GOT3 (cell line): ENCODE data around the gene TLR9.

Source experiments
- DNase-seq: peaks from one replicate; lab custom pipeline; 2025; ENCODE audit warnings: mixed read lengths; lab: John Stamatoyannopoulos, UW

TLR9 gene

GRCh38 chr3:52231502-52232278, 6.2 kb upstream of the TLR9 start:
- DNase-seq: no peak

DNA sequence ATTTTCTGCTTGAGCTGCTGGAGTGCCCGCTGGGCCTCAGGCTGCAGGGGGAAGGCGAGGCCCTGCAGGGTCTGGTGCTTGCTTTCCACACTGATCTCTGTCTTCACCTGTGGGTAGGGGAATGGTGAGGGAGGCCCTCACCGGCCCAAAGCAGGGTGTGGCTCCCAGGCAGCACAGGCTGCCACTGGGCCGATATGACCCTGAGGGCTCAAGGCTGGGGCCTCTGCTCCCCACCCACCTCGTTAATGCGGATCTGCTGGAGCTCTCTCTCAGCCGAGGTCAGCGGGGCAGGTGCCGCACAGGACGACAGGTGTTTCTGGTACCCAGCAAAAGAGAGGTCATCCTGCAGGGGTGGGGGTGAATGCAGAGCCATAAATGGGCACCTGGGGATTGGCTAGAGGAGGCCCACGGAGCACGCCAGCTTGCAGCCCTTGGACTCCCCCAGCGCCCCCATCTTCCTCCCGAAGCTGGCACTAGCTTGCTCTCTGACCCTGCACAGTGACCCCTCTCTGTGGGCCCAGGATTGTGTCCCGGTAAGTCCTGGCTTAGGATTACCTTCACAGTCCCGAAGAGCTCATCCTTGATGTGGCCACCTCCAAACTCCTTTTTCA, 5.5 kb upstream of the TLR9 start:
- DNase-seq: no peak

DNA sequence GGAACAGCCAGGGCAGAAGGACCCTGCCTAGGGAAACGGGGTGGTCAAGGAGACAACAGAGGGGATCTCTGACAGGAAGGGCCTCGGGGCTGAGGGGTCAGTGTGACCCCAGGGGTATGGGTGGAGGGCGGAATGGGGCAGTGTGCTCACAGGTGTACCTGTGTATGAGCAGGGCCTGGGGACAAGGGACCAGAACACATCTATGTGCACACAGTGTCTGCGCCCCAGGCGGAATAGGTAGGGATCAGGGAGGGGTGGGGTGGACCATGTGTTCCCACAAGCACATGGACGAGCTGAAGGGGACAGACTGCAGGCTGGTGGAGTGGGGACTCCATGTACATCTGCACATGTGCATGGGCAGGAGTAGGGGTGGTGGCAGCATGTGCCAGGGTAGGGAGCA, 5.0 kb upstream of the TLR9 start:
- DNase-seq: no peak

DNA sequence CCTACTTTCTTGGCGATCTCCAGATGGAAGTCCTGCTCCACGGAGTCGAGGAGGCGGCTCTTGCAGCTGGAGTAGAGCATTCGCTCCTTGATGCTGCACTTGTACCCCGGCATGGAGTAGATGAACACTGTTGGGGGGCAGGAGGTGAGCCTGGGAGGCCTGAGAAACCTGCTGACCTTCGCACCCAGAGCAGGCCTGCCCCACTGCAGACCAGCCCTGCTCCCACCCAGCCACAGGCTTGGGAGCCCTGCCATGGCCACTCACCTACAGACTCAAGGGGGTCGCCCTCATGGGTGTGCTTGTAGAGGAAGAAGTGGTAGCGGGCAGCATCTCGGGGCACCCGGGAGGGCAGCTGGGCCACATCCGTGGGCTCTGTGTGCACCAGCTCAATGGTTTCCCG, 4.2 kb upstream of the TLR9 start:
- no peak for DNase-seq

GRCh38 chr3:52228751-52229291, 3.4 kb upstream of the TLR9 start:
- no peak for DNase-seq

GRCh38 chr3:52228266-52228665, 2.8 kb upstream of the TLR9 start:
- no peak for DNase-seq

DNA sequence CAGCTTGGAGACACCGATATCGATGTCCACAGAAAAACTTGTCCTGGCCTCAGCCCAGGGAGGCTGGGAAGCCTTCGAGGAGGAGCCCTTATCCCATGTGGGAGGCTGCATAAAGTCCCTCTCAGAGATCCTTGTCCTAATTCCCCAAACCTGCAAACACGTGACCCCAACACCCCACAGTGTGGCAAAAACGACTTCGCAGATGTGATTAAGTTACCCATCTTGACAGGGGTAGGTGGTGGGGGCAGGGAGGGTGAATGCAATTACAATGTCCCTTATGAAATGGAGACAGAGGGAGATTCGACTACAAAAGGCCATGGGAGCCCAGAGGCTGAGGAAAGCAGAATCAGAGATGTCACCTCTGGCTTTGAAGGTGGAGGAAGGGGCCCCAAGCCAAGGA, 2.3 kb upstream of the TLR9 start:
- no peak for DNase-seq

- DNase-seq: no peak
Observed at GRCh38 chr3:52227117-52227516, 1.7 kb upstream of the TLR9 start.

- no peak for DNase-seq
Observed at GRCh38 chr3:52226229-52226817, 878 bp upstream of the TLR9 start.

DNA sequence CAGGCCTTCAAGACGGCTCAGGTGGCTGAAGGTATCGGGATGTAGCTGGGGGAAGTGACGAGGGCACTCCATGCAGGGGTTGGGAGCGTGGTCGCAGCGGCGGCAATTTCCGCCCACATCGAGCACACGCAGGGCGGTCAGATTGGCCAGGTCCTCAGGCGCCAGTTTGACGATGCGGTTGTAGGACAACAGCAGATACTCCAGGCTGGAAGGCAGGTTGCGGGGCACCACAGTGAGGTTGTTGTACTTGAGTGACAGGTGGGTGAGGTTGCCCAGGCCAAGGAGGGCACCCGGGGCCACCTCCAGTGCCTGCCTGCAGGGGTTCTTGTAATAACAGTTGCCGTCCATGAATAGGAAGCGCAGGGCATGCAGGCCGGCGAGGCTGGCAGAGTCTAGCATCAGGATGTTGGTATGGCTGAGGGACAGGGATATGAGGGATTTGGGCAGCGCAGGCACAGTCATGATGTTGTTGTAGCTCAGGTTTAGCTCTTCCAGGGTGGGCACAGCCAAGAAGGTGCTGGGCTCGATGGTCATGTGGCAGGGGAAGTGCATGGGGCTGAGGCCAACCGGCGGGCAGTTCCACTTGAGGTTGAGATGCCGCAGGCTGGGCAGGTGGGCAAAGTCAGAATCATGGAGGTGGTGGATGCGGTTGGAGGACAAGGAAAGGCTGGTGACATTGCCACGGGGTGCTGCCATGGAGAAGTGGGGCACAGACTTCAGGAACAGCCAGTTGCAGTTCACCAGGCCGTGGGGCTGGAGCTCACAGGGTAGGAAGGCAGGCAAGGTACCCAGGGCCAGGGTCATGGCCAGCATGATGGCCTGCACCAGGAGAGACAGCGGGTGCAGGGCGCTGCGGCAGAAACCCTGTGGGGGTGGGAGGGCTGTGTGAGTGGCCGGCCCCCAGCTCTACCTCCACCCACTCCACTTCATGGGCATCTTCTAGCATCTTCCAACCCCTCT, 1.7 kb downstream of the TLR9 start:
- no peak for DNase-seq

DNA sequence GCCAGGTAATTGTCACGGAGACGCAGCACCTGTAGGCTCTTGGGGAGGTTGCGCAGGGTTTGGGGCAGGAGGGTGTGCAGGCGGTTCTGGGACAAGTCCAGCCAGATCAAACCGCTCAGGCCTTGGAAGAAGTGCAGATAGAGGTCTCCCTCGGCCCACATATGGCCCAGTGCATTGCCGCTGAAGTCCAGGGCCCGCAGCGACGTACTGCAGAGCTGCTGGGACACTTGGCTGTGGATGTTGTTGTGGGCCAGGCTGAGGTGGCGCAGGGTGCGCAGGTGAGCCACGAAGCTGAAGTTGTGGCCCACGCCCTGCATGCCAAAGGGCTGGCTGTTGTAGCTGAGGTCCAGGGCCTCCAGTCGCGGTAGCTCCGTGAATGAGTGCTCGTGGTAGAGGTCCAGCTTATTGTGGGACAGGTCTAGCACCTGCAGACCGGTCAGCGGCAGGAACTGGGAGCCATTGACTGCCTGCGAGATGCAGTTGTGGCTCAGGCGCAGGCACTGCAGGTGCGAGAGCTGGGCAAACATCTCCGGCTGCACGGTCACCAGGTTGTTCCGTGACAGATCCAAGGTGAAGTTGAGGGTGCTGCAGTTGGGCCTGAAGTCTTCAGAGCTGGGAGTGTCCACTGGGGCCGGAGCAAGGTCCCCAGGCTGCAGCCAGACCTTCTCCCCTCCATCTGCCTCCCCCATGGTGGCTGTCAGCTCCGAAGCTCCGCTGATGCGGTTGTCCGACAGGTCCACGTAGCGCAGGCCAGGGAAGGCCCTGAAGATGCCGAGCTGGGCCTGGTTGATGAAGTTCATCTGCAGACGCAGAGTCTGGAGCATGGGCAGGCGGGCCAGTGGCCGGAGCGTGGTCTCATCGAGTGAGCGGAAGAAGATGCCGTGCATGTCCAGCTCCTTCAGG, 2.9 kb downstream of the TLR9 start:
- no peak for DNase-seq

DNA sequence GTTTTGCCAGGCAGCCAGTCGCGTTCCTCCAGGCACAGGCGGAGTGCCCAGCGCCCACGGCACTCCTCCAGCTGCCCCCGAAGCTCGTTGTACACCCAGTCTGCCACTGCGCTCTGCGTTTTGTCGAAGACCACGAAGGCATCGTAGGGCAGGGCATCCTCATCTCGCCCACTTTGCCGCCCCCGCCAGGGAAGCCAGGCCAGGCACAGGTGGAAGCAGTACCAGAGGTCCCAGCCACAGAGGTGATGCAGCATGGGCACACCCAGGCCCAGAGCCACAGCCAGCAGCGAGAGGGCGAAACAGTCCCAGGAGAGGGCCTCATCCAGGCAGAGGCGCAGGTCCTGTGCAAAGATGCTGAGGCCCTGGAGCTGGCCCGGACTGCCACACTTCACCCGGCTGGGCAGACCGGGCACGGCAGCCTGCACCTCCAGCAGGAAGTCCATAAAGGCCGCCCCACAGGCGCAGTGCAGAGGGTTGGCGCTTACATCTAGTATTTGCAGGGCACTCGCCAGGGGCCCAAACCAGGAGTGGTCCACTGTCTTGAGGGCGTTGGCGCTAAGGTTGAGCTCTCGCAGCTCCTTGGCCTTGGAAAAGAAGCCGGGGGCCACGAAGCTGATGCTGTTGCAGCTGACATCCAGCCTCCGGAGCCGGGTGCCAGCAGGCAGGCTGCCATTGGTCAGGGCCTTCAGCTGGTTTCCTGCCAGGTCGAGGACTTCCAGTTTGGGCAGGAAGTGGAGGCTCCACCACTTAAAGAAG, 3.7 kb downstream of the TLR9 start:
- no peak for DNase-seq

DNA sequence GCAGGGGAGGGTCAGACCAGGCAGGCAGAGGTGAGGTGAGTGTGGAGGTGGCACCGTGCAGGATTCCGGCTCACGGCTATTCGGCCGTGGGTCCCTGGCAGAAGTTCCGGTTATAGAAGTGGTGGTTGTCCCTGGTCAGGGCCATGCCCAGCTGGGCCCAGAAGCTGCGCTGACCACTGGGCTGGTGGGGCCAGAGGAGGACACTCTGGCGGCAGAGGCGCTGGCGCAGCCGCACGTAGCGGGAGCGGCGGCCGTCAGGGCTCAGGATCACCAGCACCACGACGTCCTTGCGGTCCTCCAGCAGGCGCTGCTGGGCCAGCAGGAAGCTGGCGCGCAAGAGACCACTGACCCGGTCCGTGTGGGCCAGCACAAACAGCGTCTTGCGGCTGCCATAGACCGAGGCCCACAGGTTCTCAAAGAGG, 4.3 kb downstream of the TLR9 start:
- DNase-seq: no peak

GRCh38 chr3:52220380-52221026, 4.9 kb downstream of the TLR9 start:
- DNase-seq: peak; percentile 51

DNA sequence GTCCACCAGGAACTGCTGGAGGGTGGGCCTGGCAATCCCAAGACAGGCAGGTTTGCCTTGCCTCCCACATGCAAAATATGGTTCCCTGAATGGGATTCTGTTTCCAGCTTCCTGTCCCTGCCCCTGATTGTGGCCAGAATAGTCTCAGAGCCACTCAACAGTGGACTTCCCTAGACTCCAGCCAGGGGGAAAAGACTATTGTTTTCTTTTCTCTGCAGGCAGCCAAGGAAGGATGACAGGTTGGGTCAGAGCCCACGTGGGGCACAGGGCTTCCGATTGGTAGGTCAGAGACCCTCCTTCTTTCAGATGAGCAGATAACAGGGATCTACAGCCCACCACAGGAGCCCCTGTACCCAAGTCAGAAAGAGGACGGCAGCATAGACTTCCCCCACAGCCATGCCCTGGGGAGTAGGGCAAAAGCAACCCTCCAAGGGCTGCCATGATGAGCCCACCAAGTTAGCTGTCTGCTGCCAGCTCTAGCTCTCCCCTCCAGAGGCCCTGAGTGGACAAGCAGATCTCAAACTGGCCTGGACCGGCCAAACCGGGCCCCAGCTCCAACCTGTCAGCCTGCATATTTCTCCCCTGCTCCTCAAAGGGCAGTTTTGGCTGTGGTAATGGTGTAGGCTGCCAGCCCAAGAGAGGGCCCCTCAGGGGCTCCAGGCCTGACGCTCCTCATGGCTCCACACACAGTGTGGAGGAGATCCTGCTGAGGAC, 6.4 kb downstream of the TLR9 start:
- DNase-seq: no peak

DNA sequence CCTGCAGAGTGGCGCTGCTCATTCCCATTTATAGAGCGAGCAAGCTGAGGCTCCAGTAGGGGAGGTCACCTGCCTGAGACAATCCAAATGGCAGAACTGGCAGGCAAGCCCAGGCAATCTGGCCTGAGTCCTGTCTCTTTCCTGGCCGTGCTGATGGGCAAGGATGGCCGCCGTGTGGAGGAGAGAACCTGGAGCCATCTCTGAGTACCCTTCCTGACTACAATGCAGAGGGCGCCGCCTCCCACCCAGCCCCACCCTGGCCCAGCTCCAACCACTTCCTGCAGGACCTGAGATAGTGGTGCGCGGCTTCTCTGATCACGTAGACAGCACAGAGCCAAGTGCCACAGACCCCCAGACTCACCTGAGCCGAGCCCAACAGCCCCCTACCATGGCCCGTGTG, 7.0 kb downstream of the TLR9 start:
- no peak for DNase-seq

GRCh38 chr3:52218026-52218425, 7.4 kb downstream of the TLR9 start:
- no peak for DNase-seq

DNA sequence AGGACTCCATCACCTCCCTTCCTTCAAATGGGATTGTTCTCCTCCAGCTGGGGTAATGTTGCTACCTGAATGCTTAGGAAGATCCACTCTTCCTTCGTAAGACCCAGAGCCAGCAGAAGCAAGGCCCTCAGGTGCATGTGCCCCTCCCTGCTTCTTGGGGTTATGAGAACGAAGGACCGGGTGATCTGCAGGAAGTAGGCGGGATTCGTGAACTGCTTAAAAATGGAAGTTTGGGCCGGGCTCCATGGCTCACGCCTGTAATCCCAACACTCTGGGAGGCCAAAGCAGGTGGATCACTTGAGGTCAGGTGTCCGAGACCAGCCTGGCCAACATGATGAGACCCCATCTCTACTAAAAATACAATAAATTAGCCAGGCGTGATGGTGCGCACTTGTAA, 8.0 kb downstream of the TLR9 start:
- no peak for DNase-seq
